HG03460 (cell line): ENCODE results near the gene PSRC1.
"Not testable (repeated sequence)": the region's sequence is repeated elsewhere in the genome, so short reads cannot be mapped to it uniquely, and the experiment has no call there.

ENCODE experiments used
- ATAC-seq: cut with Tn5 transposase; IDR thresholded peaks from one replicate; pipeline ENCODE4 v1.9.1; 2021; ENCODE audit not compliant: unreplicated experiment

The PSRC1 gene

GRCh38 chr1:109282952-109283747 is at the start of gene PSRC1:
TSS of gene PSRC1 (minus strand) at chr1:109283145.
- ATAC-seq, result peak; percentile 96

- no peak for ATAC-seq
These were observed 48.2 kb upstream of the PSRC1 start for GRCh38 chr1:109331113-109331512.

- no peak for ATAC-seq
These were observed 44.3 kb upstream of the PSRC1 start for GRCh38 chr1:109327285-109327684.

- no peak for ATAC-seq
These were observed 40.0 kb upstream of the PSRC1 start for GRCh38 chr1:109322974-109323373.

- ATAC-seq, result no peak
These were observed 36.2 kb upstream of the PSRC1 start for GRCh38 chr1:109319114-109319513.

GRCh38 chr1:109316506-109316905 is 33.6 kb upstream of the PSRC1 start:
- ATAC-seq, result no peak

GRCh38 chr1:109315288-109315687 is 32.3 kb upstream of the PSRC1 start:
- ATAC-seq, result no peak

- ATAC-seq, result no peak
These were observed 31.9 kb upstream of the PSRC1 start for GRCh38 chr1:109314795-109315194.

GRCh38 chr1:109312978-109313775 is 30.2 kb upstream of the PSRC1 start:
- no peak for ATAC-seq

GRCh38 chr1:109312246-109312645 is 29.3 kb upstream of the PSRC1 start:
- ATAC-seq, result no peak

- no peak for ATAC-seq
These were observed 26.4 kb upstream of the PSRC1 start for GRCh38 chr1:109309347-109309746.

- no peak for ATAC-seq
These were observed 24.5 kb upstream of the PSRC1 start for GRCh38 chr1:109307274-109308021.

GRCh38 chr1:109306832-109307273 is 23.9 kb upstream of the PSRC1 start, which contains the start of gene MYBPHL:
TSS of gene MYBPHL (minus strand) at chr1:109307011. CDS start at chr1:109306991, 20 bp downstream.
- no peak for ATAC-seq

GRCh38 chr1:109305991-109306390 is 23.0 kb upstream of the PSRC1 start:
- not testable (repeated sequence) for ATAC-seq

- no peak for ATAC-seq
These were observed 21.4 kb upstream of the PSRC1 start for GRCh38 chr1:109304226-109304920.

- ATAC-seq, result no peak
These were observed 18.9 kb upstream of the PSRC1 start for GRCh38 chr1:109301874-109302273.

GRCh38 chr1:109300650-109301151 is 17.8 kb upstream of the PSRC1 start:
- ATAC-seq, result no peak

- no peak for ATAC-seq
These were observed 16.8 kb upstream of the PSRC1 start for GRCh38 chr1:109299558-109300343.

- ATAC-seq, result no peak
These were observed 16.0 kb upstream of the PSRC1 start for GRCh38 chr1:109298666-109299557.
